GM19351 (cell line): ENCODE results near the gene PBX4.

Experiments
- ATAC-seq: cut with Tn5 transposase; IDR thresholded peaks from one replicate; pipeline ENCODE4 v1.9.1; 2021; ENCODE audit warnings: mild to moderate bottlenecking, moderate library complexity; ENCODE audit not compliant: unreplicated experiment

PBX4 gene

DNA sequence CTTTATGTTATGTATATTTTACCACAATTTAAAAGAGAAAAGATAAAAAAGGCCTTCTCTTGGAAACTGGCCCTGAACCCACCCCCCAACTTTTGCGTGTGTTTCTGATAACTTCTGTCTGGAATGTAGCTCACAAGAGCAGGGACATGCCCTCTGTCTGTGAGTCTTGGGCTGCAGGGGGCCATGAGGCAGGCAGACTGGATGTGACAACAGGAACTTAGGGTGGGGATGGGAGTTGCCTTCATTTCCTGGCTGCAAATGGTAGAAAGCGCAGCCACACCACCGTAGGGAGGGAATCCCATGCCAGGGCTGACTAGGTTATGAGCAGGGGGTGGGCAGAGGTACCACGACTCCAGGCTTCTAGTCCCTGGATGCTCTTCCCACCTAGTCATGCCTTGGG is 58.6 kb downstream of the PBX4 start:
- ATAC-seq, result no peak

DNA sequence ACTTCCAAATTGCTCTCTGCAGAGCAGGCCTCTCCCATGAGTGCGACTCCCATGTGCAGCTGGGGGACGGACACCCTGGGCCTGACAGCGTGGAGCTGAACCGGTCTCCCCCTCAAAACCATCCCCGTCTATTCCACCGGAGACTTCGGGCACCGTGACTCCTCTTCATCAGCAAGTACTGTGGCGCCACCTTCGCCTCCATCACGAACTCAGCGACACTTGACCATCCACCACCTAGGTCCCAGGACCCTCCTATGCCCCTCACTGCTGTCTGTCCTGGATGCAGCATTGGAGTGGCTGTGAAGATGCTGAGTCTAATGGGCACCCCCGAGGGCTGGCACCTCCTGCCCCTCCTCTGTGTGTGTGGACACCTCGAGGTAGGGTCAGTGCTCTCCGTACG is 59.9 kb downstream of the PBX4 start:
- no peak for ATAC-seq

- ATAC-seq, result no peak
Measured at GRCh38 chr19:19558055-19558454, 60.4 kb downstream of the PBX4 start.

- no peak for ATAC-seq
Measured at GRCh38 chr19:19554074-19555023, 64.1 kb downstream of the PBX4 start.

DNA sequence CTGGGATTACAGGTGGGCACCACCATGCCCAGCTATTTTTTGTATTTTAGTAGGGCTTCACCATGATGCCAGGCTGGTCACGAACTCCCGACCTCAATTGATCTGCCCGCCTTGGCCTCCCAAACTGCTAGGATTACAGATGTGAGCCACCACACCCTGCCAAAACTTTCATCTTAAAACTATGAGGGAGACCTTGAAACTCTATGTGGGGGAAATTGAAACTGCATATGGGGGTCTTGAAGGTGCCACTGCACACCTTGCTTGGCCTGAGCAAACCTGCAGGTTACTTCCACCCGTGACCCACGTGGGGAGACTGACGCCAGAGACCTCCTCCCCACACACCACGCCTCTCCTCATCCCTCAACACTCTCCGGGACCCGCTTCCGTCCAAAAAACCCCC is 64.8 kb downstream of the PBX4 start:
- no peak for ATAC-seq

- no peak for ATAC-seq
Measured at GRCh38 chr19:19552798-19553197, 65.7 kb downstream of the PBX4 start.

GRCh38 chr19:19551853-19552192 is 66.7 kb downstream of the PBX4 start:
- no peak for ATAC-seq

GRCh38 chr19:19550972-19551852 is 67.3 kb downstream of the PBX4 start:
- ATAC-seq, result no peak

GRCh38 chr19:19550485-19550929 is 68.0 kb downstream of the PBX4 start:
- no peak for ATAC-seq

- ATAC-seq, result no peak
Measured at GRCh38 chr19:19549804-19550464, 68.6 kb downstream of the PBX4 start.

GRCh38 chr19:19548915-19549759 is 69.3 kb downstream of the PBX4 start:
- no peak for ATAC-seq

DNA sequence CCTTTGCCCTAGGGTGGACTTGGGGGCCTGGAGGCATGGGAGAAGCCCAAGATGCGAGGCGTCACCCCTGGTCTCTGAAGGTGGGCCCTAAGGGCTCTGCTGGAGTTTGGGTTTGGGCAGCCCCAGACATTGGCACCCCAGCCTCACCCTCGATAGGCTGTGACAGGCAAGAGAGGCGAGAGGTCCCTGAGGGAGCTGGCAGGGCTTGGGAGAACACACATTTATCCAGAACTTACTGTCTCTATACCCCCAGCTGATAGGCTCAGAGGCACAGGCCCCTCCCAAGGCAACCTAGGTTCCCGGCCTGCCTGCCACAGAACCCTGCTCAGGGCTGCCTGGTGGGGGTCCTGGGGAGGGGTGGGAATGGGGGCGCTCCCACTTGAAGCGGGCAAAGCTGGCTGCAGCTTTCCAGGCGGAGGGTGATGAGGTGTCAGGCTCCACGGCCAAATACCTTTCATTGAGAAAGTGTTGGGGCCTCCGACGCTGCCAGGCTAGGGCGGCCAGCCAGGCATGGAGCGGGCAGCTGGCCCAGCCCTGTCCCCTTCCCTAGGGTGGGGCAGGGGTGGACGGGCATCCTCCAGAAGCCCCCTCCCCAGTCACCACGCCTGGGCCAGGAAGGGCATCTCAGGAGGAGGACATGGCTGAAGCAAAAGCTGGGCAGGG is 70.7 kb downstream of the PBX4 start:
- ATAC-seq, result no peak

DNA sequence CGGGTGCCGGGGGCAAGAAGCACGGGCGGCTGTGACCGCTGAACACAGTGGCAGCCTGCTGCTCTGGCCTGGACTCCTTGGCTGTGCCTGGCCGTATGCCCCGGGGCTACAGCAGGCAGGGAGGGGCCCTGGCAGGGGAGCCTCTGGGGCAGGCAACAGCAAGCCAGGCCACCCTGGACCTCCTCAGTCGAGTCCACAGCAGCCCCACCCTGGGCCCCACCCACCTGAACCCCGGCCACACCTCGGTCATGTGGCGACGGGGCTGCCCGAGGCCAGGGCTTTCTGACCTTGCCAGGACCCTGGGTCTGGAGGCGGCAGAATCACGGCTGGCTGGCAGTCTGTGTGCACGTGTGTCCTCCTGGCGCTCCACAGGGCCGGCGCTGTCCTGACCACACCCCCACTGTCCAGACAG is 71.7 kb downstream of the PBX4 start:
- ATAC-seq, result no peak

DNA sequence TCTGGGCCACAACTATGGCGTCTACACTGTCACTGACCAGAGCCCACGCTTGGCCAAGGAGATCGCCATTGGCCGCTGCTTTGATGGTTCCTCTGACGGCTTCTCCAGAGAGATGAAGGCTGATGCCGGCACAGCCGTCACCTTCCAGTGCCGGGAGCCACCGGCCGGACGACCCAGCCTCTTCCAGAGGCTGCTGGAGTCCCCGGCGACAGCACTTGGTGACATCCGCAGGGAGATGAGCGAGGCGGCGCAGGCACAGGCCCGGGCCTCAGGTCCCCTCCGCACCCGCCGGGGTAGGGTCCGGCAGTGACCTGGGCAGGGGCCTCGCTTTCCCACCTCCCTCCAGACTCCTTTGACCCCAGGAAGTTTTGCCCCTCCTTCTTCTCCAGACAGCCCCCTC is 72.8 kb downstream of the PBX4 start:
- no peak for ATAC-seq

DNA sequence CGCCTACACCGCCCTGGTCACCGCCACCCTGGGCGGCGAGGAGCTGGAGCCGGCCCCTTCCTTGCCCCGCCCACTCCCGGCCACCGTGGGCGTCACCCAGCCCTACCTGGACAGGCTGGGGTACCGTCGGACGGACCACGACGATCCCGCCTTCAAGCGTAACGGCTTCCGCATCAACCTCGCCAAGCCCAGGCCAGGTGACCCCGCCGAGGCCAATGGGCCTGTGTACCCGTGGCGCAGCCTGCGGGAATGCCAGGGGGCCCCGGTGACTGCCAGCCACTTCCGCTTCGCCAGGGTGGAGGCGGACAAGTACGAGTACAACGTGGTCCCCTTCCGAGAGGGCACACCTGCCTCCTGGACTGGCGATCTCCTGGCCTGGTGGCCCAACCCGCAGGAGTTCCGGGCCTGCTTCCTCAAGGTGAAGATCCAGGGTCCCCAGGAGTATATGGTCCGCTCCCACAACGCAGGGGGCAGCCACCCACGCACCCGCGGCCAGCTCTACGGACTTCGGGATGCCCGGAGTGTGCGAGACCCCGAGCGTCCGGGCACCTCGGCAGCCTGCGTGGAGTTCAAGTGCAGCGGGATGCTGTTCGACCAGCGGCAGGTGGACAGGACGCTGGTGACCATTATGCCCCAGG is 73.4 kb downstream of the PBX4 start:
- ATAC-seq, result no peak

DNA sequence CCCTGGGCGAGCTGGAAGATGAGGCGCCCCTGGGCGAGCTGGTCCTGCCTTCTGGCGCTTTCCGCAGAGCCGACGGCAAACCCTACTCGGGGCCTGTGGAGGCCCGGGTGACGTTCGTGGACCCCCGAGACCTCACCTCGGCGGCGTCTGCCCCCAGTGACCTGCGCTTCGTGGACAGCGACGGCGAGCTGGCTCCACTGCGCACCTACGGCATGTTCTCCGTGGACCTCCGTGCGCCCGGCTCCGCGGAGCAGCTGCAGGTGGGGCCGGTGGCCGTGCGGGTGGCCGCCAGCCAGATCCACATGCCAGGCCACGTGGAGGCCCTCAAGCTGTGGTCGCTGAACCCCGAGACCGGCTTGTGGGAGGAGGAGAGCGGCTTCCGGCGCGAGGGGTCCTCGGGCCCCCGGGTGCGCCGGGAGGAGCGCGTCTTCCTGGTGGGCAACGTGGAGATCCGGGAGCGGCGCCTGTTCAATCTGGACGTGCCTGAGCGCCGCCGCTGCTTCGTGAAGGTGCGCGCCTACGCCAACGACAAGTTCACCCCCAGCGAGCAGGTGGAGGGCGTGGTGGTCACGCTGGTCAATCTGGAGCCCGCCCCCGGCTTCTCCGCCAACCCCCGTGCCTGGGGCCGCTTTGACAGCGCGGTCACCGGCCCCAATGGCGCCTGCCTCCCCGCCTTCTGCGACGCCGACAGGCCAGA is 74.1 kb downstream of the PBX4 start:
- ATAC-seq, result no peak

DNA sequence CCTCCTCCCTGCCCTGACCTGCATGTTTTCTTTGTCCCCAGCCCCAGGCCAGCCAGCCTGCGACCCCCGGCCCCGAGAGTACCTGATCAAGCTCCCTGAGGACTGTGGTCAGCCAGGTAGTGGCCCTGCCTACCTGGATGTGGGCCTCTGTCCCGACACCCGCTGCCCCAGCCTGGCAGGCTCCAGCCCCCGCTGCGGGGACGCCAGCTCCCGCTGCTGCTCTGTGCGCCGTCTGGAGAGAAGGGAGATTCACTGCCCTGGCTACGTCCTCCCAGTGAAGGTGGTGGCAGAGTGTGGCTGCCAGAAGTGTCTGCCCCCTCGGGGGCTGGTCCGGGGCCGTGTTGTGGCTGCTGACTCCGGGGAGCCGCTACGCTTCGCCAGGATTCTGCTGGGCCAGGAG is 74.8 kb downstream of the PBX4 start:
- ATAC-seq, result no peak

DNA sequence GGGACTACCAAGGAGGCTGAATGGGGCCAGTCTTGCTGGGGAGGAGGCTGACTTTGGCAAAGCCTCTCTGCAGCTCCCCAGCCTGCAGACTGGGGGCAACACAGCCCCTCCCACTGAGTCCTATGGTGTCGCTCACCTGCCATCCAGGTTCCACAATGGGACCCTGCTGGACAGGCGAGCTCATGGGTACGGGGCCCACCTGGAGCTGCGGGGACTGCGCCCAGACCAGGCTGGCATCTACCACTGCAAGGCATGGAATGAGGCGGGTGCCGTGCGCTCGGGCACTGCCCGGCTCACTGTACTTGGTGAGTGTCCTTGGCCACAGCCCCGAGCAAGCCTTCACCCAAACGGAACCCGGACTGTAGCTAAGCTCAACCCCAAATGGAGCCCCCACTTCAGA is 75.4 kb downstream of the PBX4 start:
- no peak for ATAC-seq

GRCh38 chr19:19542507-19542906 is 76.0 kb downstream of the PBX4 start:
- ATAC-seq, result no peak
